OCI-LY1 (cell line): ENCODE results near the gene MPPED2.

ENCODE experiments used
- H2AFZ ChIP-seq: fragments of 200-600 bp; sonication (generic), shearing (Covaris generic); 2 replicates; pipeline ENCODE4 v1.6.0; 2014; ENCODE audit warnings: antibody characterized with exemption, mild to moderate bottlenecking, low read length
- H3F3A ChIP-seq: fragments of 200-600 bp; sonication (generic), shearing (Covaris generic); 2 replicates; pipeline ENCODE4 v1.6.0; 2014; ENCODE audit warnings: mild to moderate bottlenecking, antibody characterized with exemption, low read length, moderate library complexity; ENCODE audit not compliant: insufficient read depth
- H3K27ac ChIP-seq: fragments of 200-600 bp; sonication (generic); 2 replicates; pipeline ENCODE4 v1.5.1; 2014; ENCODE audit warnings: low read length, mixed run types, mild to moderate bottlenecking, low read depth; ENCODE audit not compliant: poor library complexity, severe bottlenecking
- H3K27me3 ChIP-seq: fragments of 200-600 bp; sonication (generic); 2 replicates; pipeline ENCODE4 v1.6.0; 2014; ENCODE audit warnings: antibody characterized with exemption, mild to moderate bottlenecking, low read length, moderate library complexity; ENCODE audit not compliant: insufficient read depth
- H3K36me3 ChIP-seq: fragments of 200-600 bp; sonication (generic); 2 replicates; pipeline ENCODE4 v1.6.1; 2014; ENCODE audit warnings: mild to moderate bottlenecking, antibody characterized with exemption, low read length, moderate library complexity, mixed read lengths; ENCODE audit not compliant: insufficient read depth
- H3K4me1 ChIP-seq: fragments of 200-600 bp; sonication (generic); 2 replicates; pipeline ENCODE4 v1.5.1; 2014; ENCODE audit warnings: mild to moderate bottlenecking, low read length, moderate library complexity; ENCODE audit not compliant: insufficient read depth, severe bottlenecking
- H3K4me2 ChIP-seq: fragments of 200-600 bp; sonication (generic), shearing (Covaris generic); 2 replicates; pipeline ENCODE4 v1.6.1; 2014; ENCODE audit warnings: low read length
- H3K4me3 ChIP-seq: fragments of 200-600 bp; sonication (generic); 2 replicates; pipeline ENCODE4 v1.5.1; 2014; ENCODE audit warnings: low read length, low read depth, mild to moderate bottlenecking, mixed read lengths; ENCODE audit not compliant: poor library complexity, severe bottlenecking
- H3K79me2 ChIP-seq: fragments of 200-600 bp; shearing (Covaris generic); 2 replicates; pipeline ENCODE4 v1.6.1; 2016; ENCODE audit warnings: mixed run types, low read length, mixed read lengths; ENCODE audit not compliant: insufficient read depth
- H3K9ac ChIP-seq: fragments of 200-600 bp; sonication (generic), shearing (Covaris generic); 2 replicates; pipeline ENCODE4 v1.6.1; 2014; ENCODE audit warnings: mild to moderate bottlenecking, low read length, mixed read lengths
- H3K9me2 ChIP-seq: fragments of 200-600 bp; sonication (generic), shearing (Covaris generic); 2 replicates; pipeline ENCODE4 v1.6.1; 2014; ENCODE audit warnings: low read depth, mild to moderate bottlenecking, low read length, mixed read lengths
- H3K9me3 ChIP-seq: fragments of 200-600 bp; shearing (Covaris generic); 2 replicates; pipeline ENCODE4 v1.6.1; 2014; ENCODE audit warnings: low read length, mixed read lengths
- H4K20me1 ChIP-seq: fragments of 200-600 bp; sonication (generic), shearing (Covaris generic); 2 replicates; pipeline ENCODE4 v1.6.0; 2016; ENCODE audit warnings: mild to moderate bottlenecking, low read length; ENCODE audit not compliant: insufficient read depth
- EZH2 ChIP-seq: fragments of 200-600 bp; sonication (generic), shearing (Covaris generic); IDR thresholded peaks from 2 replicates; pipeline ENCODE4 v1.8.0; 2017; ENCODE audit warnings: borderline replicate concordance, mixed run types, mild to moderate bottlenecking, antibody characterized with exemption, low read length, moderate library complexity, mixed read lengths
- TF ChIP-seq, protein P1 (sequence below): fragments of 200-600 bp; sonication (generic), shearing (Covaris generic); IDR thresholded peaks from 2 replicates; pipeline ENCODE4 v1.5.1; 2017; ENCODE audit warnings: mild to moderate bottlenecking, antibody characterized with exemption, low read length, moderate library complexity, mixed read lengths

The MPPED2 gene

DNA sequence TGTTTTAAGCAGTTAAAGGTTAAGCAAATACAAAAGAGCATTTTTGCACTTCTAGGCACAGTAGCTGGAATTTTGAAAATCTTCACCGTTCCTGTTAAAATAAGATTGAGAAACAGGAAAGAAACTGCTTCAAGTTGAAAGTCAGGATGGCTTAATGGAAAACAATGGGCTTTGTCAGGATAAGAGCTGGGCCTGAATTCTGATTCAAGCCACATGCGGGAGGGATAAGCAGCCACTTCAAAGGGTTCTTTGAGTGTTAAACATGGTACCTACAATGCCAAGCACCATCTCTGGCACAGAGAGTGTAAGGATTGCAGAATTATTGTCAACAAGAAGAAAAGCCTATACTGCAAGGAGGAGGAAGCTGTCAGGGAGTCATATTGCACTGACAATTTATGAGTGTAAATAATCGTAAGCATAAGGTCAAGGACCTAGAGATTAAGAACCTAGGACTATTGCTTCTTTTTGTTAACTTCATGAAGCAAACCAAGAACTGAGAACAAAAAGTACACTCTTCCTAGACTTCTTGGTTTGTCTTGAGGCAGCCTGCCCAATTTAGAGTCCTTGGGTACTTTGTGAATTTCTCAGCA, 32.5 kb downstream of the MPPED2 start:
- H3F3A ChIP-seq: no peaks in the 10 kb centered on the region
- H3K9ac ChIP-seq: no peak overlapping the region
- H3K27me3 ChIP-seq: no peaks in the 10 kb centered on the region
- H3K9me3 ChIP-seq: no peaks in the 10 kb centered on the region
- no peak overlapping the region for H3K27ac ChIP-seq
- H3K4me3 ChIP-seq: no peak overlapping the region
- no peaks in the 10 kb centered on the region for H3K36me3 ChIP-seq
- H3K4me1 ChIP-seq: no peaks in the 10 kb centered on the region
- H3K9me2 ChIP-seq: no peaks in the 10 kb centered on the region
- TF ChIP-seq EZH2: no peak
- TF ChIP-seq, protein P1, sequence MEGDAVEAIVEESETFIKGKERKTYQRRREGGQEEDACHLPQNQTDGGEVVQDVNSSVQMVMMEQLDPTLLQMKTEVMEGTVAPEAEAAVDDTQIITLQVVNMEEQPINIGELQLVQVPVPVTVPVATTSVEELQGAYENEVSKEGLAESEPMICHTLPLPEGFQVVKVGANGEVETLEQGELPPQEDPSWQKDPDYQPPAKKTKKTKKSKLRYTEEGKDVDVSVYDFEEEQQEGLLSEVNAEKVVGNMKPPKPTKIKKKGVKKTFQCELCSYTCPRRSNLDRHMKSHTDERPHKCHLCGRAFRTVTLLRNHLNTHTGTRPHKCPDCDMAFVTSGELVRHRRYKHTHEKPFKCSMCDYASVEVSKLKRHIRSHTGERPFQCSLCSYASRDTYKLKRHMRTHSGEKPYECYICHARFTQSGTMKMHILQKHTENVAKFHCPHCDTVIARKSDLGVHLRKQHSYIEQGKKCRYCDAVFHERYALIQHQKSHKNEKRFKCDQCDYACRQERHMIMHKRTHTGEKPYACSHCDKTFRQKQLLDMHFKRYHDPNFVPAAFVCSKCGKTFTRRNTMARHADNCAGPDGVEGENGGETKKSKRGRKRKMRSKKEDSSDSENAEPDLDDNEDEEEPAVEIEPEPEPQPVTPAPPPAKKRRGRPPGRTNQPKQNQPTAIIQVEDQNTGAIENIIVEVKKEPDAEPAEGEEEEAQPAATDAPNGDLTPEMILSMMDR: no peak
- no peaks in the 10 kb centered on the region for H4K20me1 ChIP-seq
- H3K79me2 ChIP-seq: no peaks in the 10 kb centered on the region
- H3K4me2 ChIP-seq: no peak overlapping the region
- H2AFZ ChIP-seq: no peak overlapping the region

DNA sequence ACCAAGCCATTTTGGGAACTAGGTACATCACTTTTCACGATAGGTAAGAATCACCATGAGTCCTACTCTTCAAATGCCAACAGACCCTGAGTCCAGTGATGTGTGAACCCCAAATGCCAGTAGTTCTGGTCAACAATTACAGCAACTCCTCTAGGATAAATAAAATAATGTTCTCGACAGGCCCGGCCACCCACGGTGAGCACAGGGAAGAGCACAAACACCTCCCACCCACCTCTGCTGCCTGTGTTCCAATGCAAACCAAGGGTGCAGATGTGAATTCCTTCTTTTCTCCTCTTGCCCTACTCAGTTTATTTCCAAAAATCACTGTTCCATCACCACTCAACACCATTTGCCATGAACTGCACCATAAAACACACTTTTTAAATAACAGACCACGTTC, 33.3 kb downstream of the MPPED2 start:
- Histone ChIP-seq H3K4me3 (no peak overlapping the region), H3K27ac (no peak overlapping the region), H3K9me2 (no peaks in the 10 kb centered on the region), H3K4me1 (no peaks in the 10 kb centered on the region), H3K27me3 (no peaks in the 10 kb centered on the region), H3K9ac (no peak overlapping the region), H3K9me3 (no peaks in the 10 kb centered on the region), H3F3A (no peaks in the 10 kb centered on the region), H3K36me3 (no peaks in the 10 kb centered on the region), H3K4me2 (no peak overlapping the region), H4K20me1 (no peaks in the 10 kb centered on the region), H2AFZ (no peak overlapping the region), H3K79me2 (no peaks in the 10 kb centered on the region)
- TF ChIP-seq EZH2: no peak
- TF ChIP-seq, protein P1: no peak

DNA sequence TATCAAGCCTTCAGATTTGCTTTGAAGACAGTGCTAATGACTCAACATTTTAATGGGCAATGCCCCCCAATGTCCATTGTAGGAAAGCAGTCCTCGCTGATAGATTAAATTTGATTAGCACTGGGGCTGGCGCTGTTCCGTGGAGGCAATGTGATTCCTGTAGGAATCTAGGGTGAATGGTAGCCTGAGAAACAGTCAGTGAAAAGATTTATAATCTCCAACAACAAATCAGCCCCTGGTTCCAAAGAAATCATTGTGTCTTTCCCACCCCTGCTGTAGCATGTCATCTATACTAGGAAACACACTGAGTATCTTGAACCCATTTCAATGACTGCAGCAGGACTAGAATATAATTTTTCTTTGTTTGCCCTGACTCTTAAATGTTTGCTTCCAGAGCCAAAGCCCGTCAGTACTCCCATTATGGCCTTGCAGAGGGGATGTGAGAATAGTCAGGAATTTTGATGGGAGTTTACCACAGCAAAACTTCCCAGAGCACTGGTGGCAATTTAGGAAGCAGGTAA, 36.1 kb downstream of the MPPED2 start:
- H3K4me1 ChIP-seq: no peaks in the 10 kb centered on the region
- H3F3A ChIP-seq: no peaks in the 10 kb centered on the region
- H3K36me3 ChIP-seq: no peaks in the 10 kb centered on the region
- no peak for TF ChIP-seq EZH2
- TF ChIP-seq, protein P1: no peak
- H3K4me3 ChIP-seq: no peak overlapping the region
- H3K9me3 ChIP-seq: no peaks in the 10 kb centered on the region
- H3K9ac ChIP-seq: no peak overlapping the region
- no peaks in the 10 kb centered on the region for H3K27me3 ChIP-seq
- no peak overlapping the region for H3K4me2 ChIP-seq
- no peak overlapping the region for H2AFZ ChIP-seq
- no peaks in the 10 kb centered on the region for H3K9me2 ChIP-seq
- no peaks in the 10 kb centered on the region for H3K79me2 ChIP-seq
- no peaks in the 10 kb centered on the region for H4K20me1 ChIP-seq
- no peak overlapping the region for H3K27ac ChIP-seq
